B cell (primary cell): ENCODE results near the gene SLC16A6. TPM values are rescaled to one million over a fixed set of nuclear protein-coding genes. Genes with fewer than 3 reads are reported as not detected.

Source experiments
- ATAC-seq: fragments of 200-7000 bp; cut with Tn5 transposase; one replicate; pipeline ENCODE4 v1.10.0; 2021; ENCODE audit warnings: low read depth, mild to moderate bottlenecking, moderate number of reproducible peaks, moderate library complexity
- CTCF ChIA-PET: fragments of 350-600 bp; sonication (Branson Sonifier 250); formaldehyde crosslinking; loops from one replicate; lab custom pipeline; 2021; ENCODE audit warnings: antibody characterized with exemption, inconsistent platforms; lab: Charles Lee
- POLR2A ChIA-PET: fragments of 350-600 bp; sonication (Branson Sonifier 250); formaldehyde crosslinking; loops from one replicate; lab custom pipeline; 2021; ENCODE audit warnings: antibody characterized with exemption; lab: Charles Lee
- DNase-seq: peaks from one replicate; pipeline ENCODE4 v3.0.0; 2013
- H2AFZ ChIP-seq: 2 replicates; pipeline ENCODE4 v1.6.1; 2012; ENCODE audit warnings: mild to moderate bottlenecking, low read depth, low read length; ENCODE audit not compliant: insufficient read depth, poor library complexity, severe bottlenecking
- H3K27ac ChIP-seq, 2 donors: 1 replicate in 1 of 2; 2 replicates in 1 of 2; pipeline ENCODE4 v1.5.1; 2012 to 2013; ENCODE audit warnings: low read length in 2 of 2, mild to moderate bottlenecking in 2 of 2, moderate library complexity in 1 of 2
- H3K27me3 ChIP-seq, 4 experiments: fragments of 200-600 bp in 1 of 4; sonication (generic) in 1 of 4; replicated peaks in 1 of 4; 1 replicate in 2 of 4; 2 replicates in 2 of 4; pipeline versions ENCODE4 v1.6.1 to v1.7.0; 2013 to 2016; ENCODE audit warnings: low read length in 3 of 4, mild to moderate bottlenecking in 2 of 4, mixed read lengths in 1 of 4, moderate library complexity in 1 of 4; ENCODE audit not compliant: insufficient read depth in 4 of 4, control insufficient read depth in 3 of 4; ENCODE audit errors: control extremely low read depth in 1 of 4
- H3K36me3 ChIP-seq, 2 experiments: replicated peaks in 1 of 2; 1 replicate in 1 of 2; 2 replicates in 1 of 2; pipeline versions ENCODE4 v1.6.1 to v1.7.1; 2013; ENCODE audit warnings: low read length in 1 of 2; ENCODE audit not compliant: insufficient read depth in 2 of 2, control insufficient read depth in 1 of 2; ENCODE audit errors: control extremely low read depth in 1 of 2, extremely low read depth in 1 of 2
- H3K4me1 ChIP-seq, 2 donors: fragments of 200-600 bp in 1 of 2; sonication (generic) in 1 of 2; 1 replicate in 1 of 2; 2 replicates in 1 of 2; pipeline versions ENCODE4 v1.5.1 to v1.6.1; 2013 to 2017; ENCODE audit warnings: low read length in 2 of 2; ENCODE audit not compliant: control insufficient read depth in 2 of 2, insufficient read depth in 2 of 2
- H3K4me2 ChIP-seq: replicated peaks from 2 replicates; pipeline ENCODE3; 2012; ENCODE audit warnings: mild to moderate bottlenecking, low read depth, low read length; ENCODE audit not compliant: poor library complexity, severe bottlenecking
- H3K4me3 ChIP-seq, 5 experiments: fragments of 200-600 bp in 1 of 5; sonication (generic) in 1 of 5; 1 replicate in 3 of 5; 2 replicates in 2 of 5; pipeline versions ENCODE4 v1.5.1 to v1.7.0; 2011 to 2016; ENCODE audit warnings: low read length in 4 of 5, mild to moderate bottlenecking in 4 of 5, low read depth in 2 of 5, control low read depth in 1 of 5, moderate library complexity in 1 of 5; ENCODE audit not compliant: insufficient read depth in 1 of 5; ENCODE audit errors: control extremely low read depth in 1 of 5, extremely low read depth in 1 of 5
- H3K79me2 ChIP-seq: fragments of 200-600 bp; sonication (generic); one replicate; pipeline ENCODE4 v1.6.0; 2016; ENCODE audit warnings: low read length; ENCODE audit not compliant: control insufficient read depth, insufficient read depth
- H3K9ac ChIP-seq: fragments of 200-600 bp; sonication (generic); 2 replicates; pipeline ENCODE4 v1.6.1; 2017; ENCODE audit warnings: mild to moderate bottlenecking, low read length, moderate library complexity
- H3K9me3 ChIP-seq, 3 donors: one replicate each; pipeline versions ENCODE4 v1.6.1 to v1.7.1; 2013; ENCODE audit warnings: low read length in 2 of 3; ENCODE audit not compliant: control insufficient read depth in 2 of 3, insufficient read depth in 1 of 3; ENCODE audit errors: control extremely low read depth in 1 of 3
- H4K20me1 ChIP-seq: 2 replicates; pipeline ENCODE4 v1.6.0; 2012; ENCODE audit warnings: mild to moderate bottlenecking, low read length; ENCODE audit not compliant: insufficient read depth, control insufficient read depth, poor library complexity, severe bottlenecking
- H3K27ac Mint-ChIP-seq: one replicate; pipeline ENCODE4 v1.8.0; 2021; ENCODE audit warnings: mixed read lengths
- H3K27me3 Mint-ChIP-seq: one replicate; pipeline ENCODE4 v1.8.0; 2021; ENCODE audit warnings: mixed read lengths
- H3K4me1 Mint-ChIP-seq: one replicate; pipeline ENCODE4 v1.8.0; 2021; ENCODE audit warnings: mixed read lengths
- H3K4me3 Mint-ChIP-seq: one replicate; pipeline ENCODE4 v1.8.0; 2021; ENCODE audit warnings: mixed read lengths
- H3K9me3 Mint-ChIP-seq: one replicate; pipeline ENCODE4 v1.8.0; 2022; ENCODE audit warnings: mixed read lengths; ENCODE audit not compliant: insufficient read depth
- EZH2 ChIP-seq: IDR thresholded peaks from 2 replicates; pipeline ENCODE4 v1.6.1; 2012; ENCODE audit warnings: borderline replicate concordance, low read depth, mild to moderate bottlenecking, moderate library complexity, low read length; ENCODE audit not compliant: insufficient read depth, poor library complexity, severe bottlenecking
- WGBS: methylation state at CpG from one replicate; pipeline ENCODE4 v1.1.5; 2013; ENCODE audit warnings: missing lambda C conversion rate; ENCODE audit not compliant: insufficient coverage; 5-methylcytosine and 5-hydroxymethylcytosine counted together
- intact Hi-C: fragments of 100-400 bp; cut with micrococcal nuclease; formaldehyde crosslinking; loops from one replicate; pipeline ENCODE4 v1.10.0; 2022
- polyA plus RNA-seq: library from polyadenylated mRNA; depleted of rRNA; stranded (reverse); fragments of >200 nt; gene quantifications from 2 replicates; pipeline ENCODE4 v1.2.3, GENCODE V29; 2012
- total RNA-seq, 2 donors: library from RNA; stranded (reverse); fragments of 120-200 nt in 1 of 2; gene quantifications; 1 replicate in 1 of 2; 2 replicates in 1 of 2; pipeline versions ENCODE4 v1.2.3 to v1.2.4, GENCODE V29; 2013 to 2022
- TF ChIP-seq, protein P1 (sequence below): fragments of 200-600 bp; IDR thresholded peaks from one replicate; pipeline ENCODE4 v1.8.0; 2022; ENCODE audit warnings: antibody characterized with exemption, mild to moderate bottlenecking

The SLC16A6 gene
- total and polyA plus RNA-seq, 2 donors (not counting 1 experiment from before 2014, with no cell fraction given), result 1.1 to 3.8 TPM

DNA sequence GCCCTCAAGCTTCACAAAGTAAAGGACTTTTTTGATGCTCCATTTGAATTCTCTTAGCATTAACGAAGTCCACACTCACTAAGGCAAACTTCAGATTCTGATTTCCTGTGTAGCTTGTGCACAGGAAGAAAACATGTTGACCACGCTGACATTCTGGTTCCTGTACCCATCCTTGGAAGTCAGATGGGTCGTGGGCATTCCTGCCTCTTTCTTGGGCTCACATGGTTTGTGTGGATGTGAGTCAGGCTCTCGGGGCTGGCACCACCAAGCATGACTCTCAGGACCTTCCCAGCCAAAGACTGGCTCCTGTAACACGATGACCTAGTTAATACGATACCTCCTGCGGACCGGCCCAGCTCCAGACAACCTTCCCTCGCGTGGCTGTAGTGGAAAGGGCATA, 33.2 kb upstream of the SLC16A6 start:
- no peaks in the 10 kb centered on the region for H3K9me3 Mint-ChIP-seq
- ChIA-PET POLR2A (no interaction called here), CTCF (no interaction called here)
- H3K4me1 Mint-ChIP-seq, result peaks cover 11% of the 10 kb centered on the region
- H3K27me3 ChIP-seq, result peaks cover 0 to 8% (median 0%) of the 10 kb centered on the region in 4 experiments
- intact Hi-C loops, result no loop called here
- H3K4me2 ChIP-seq, result no peak overlapping the region
- DNase-seq (no peak), ATAC-seq (no peak)
- no peak overlapping the region for H3K9ac ChIP-seq
- TF ChIP-seq EZH2, result no peak
- TF ChIP-seq, protein P1, sequence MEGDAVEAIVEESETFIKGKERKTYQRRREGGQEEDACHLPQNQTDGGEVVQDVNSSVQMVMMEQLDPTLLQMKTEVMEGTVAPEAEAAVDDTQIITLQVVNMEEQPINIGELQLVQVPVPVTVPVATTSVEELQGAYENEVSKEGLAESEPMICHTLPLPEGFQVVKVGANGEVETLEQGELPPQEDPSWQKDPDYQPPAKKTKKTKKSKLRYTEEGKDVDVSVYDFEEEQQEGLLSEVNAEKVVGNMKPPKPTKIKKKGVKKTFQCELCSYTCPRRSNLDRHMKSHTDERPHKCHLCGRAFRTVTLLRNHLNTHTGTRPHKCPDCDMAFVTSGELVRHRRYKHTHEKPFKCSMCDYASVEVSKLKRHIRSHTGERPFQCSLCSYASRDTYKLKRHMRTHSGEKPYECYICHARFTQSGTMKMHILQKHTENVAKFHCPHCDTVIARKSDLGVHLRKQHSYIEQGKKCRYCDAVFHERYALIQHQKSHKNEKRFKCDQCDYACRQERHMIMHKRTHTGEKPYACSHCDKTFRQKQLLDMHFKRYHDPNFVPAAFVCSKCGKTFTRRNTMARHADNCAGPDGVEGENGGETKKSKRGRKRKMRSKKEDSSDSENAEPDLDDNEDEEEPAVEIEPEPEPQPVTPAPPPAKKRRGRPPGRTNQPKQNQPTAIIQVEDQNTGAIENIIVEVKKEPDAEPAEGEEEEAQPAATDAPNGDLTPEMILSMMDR, result no peak
- peaks cover 0 to 3% (median 0%) of the 10 kb centered on the region in 3 donors for H3K9me3 ChIP-seq
- H3K27ac ChIP-seq, result no peak overlapping the region
- 90% methylated on average over 8 of the region's 10 CpGs for WGBS
- H3K36me3 ChIP-seq, result no peaks in the 10 kb centered on the region
- H3K27ac Mint-ChIP-seq, result no peak overlapping the region
- peaks cover 12% of the 10 kb centered on the region for H3K27me3 Mint-ChIP-seq
- no peak overlapping the region for H3K4me3 Mint-ChIP-seq
- H2AFZ ChIP-seq, result no peak overlapping the region
- H3K4me3 ChIP-seq, result no peak overlapping the region
- no peaks in the 10 kb centered on the region for H4K20me1 ChIP-seq
- peaks cover 11% of the 10 kb centered on the region in 2 donors for H3K4me1 ChIP-seq
- no peaks in the 10 kb centered on the region for H3K79me2 ChIP-seq

GRCh38 chr17:68322630-68323029, 31.7 kb upstream of the SLC16A6 start:
- H3K27me3 ChIP-seq, result peaks cover 0 to 4% (median 0%) of the 10 kb centered on the region in 4 experiments
- H3K27ac ChIP-seq, result no peak overlapping the region
- 100% methylated on average over 2 of the region's 3 CpGs for WGBS
- H3K79me2 ChIP-seq, result no peaks in the 10 kb centered on the region
- Mint-ChIP-seq H3K4me1 (peaks cover 22% of the 10 kb centered on the region), H3K4me3 (no peak overlapping the region), H3K27ac (no peak overlapping the region), H3K27me3 (peaks cover 12% of the 10 kb centered on the region), H3K9me3 (no peaks in the 10 kb centered on the region)
- no peak for ATAC-seq
- H3K9ac ChIP-seq, result no peak overlapping the region
- intact Hi-C loops, result no loop called here
- TF ChIP-seq EZH2, result no peak
- TF ChIP-seq, protein P1, result no peak
- peaks cover 17 to 18% of the 10 kb centered on the region in 2 donors for H3K4me1 ChIP-seq
- ChIA-PET POLR2A (no interaction called here), CTCF (no interaction called here)
- DNase-seq, result no peak
- H3K9me3 ChIP-seq, result no peaks in the 10 kb centered on the region
- H3K4me3 ChIP-seq, result no peak overlapping the region
- no peaks in the 10 kb centered on the region for H3K36me3 ChIP-seq
- no peaks in the 10 kb centered on the region for H4K20me1 ChIP-seq
- no peak overlapping the region for H2AFZ ChIP-seq
- no peak overlapping the region for H3K4me2 ChIP-seq
